GM21423 (cell line): Measurements from ENCODE around the gene DHX57.
"Not testable (repeated sequence)": the region's sequence is repeated elsewhere in the genome, so short reads cannot be mapped to it uniquely, and the experiment has no call there.

Experiments used
- ATAC-seq: cut with Tn5 transposase; IDR thresholded peaks from one replicate; pipeline ENCODE4 v1.9.1; 2021; ENCODE audit warnings: mild to moderate bottlenecking, moderate library complexity; ENCODE audit not compliant: unreplicated experiment

The DHX57 gene

DNA sequence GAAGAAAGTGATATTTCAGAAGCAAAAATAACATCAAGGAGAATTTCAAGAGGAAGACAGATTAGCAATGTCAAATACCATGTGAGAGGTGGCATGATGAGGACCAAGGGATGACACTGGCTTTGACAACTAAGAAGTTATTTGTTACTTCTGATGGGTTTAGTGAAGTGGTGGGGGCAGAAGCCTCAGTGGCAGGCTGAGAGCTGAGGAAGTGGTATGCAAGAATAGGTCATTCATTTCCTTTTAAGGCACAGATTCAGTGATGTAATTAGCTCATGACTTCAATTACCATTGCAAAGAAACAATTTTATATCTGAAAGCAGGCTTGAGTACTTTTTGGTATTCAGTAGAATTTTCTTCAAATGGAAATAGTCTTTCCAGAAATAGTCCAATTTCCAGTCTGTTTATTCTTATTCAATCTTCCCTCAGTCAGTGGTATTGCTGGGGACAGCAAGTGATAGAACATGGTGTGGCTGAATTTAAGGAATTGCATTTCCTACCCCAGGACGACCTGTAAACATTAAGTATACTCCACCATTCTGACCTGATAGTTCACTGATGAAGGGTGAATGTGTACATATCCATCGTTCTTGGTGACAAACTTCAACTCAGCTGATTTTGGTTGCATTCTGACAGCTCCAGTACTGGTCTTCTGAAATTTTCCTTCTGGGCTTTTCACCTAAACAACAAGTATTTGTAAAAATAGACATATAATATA lies 69.6 kb downstream of the DHX57 start:
- no peak for ATAC-seq

DNA sequence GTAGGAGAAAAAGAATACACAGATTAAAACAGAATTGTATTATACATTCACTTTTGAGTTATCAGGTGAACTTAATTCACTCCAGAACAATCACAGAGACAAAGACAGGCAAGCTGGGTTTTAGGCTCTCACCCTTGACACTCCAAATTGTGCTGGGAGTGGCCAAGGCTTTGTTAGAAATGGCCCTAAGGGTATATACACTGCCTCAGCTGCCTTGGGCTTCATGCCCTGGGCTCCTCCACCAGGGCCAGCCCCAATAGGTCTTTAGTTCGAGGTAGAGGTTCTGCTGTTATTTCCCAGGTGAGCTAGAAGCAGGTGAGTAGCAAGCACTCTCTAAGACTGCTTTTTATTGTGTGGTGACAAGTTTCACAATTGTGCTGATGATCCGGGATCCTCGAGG lies 77.8 kb downstream of the DHX57 start:
- ATAC-seq: no peak

DNA sequence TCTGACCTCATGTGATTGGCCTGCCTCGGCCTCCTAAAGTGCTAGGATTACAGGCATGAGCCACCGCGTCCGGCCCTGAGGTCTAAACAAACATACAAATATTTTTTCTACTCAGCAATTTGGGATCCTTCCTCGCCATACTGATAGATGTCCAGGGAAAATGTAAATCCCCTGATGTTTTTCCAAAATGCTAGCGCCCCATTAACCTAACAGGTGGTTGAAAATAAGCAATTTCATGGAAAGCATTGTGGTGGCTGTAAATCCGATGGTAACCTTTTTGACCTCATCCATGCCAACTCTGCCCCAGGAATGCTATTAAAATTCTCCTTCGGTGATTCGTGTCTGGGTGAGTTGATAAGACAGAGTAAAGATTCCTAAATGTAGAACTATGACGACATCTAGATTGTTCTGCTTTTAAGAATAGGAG lies 78.5 kb downstream of the DHX57 start:
- no peak for ATAC-seq

DNA sequence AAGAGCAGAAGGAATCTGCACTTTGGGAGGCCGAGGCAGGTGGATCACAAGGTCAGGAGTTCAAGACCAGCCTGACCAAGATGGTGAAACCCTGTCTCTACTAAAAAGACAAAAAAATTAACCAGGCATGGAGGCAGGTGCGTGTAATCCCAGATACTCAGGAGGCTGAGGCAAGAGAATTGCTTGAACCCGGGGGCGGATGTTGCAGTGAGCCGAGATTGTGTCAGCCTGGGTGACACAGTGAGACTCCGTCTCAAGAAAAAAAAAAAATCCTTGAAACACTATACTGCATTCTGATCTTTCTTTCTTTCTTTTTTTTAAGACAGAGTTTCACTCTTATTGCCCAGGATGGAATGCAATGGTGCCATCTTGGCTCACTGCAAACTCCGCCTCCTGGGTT lies 80.7 kb downstream of the DHX57 start:
- not testable (repeated sequence) for ATAC-seq

DNA sequence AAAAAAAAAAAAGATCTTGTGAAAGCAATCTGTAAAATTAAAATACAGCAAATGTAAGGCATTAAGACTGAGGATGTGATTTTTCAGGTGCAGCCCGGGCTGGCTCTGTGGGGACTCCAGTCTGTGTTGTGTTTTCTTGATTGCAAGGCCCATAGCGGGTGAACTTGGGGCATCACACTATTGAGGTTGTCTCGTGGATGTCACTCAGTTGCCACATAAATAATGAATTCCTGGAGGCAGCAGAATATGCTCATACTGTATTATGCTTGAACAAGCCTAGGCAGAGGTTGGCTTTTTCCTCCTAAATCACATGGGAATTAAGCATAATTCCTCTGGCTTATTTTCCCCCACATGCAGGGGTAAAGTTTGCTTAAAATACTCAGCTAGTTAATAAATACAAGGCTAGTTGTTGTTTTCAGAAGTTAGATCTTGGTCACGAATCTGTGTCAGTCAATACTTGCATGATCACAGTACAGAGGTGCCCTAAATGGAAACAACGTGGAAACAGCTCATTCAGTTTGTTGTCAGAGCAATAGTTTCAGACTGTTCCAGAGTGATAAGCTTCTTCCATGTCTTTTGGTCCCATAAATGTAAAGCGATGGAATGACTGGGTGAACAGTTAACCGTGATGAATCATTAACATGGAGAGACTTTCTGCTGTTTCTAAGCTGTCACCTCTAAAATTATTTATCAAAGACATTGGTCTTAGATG lies 81.3 kb downstream of the DHX57 start:
- ATAC-seq: no peak

DNA sequence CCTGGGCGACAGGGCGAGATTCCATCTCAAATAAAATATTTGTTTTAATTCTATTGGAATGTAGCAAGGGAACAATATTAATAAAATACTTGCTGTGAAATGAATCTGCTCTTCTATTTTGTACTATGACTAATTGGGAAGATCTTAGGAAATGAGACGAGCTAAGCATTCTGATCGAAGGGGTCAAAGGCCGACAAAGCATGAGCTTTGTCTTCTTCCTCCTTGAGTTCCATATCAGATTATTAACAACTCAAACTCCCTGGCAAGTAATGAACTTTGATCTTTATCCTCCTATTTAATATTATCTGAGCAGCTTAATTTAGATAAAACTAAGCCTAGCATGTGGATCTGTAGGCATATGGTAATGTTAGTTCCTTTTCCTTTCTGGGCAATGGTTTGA lies 82.2 kb downstream of the DHX57 start:
- ATAC-seq: no peak

DNA sequence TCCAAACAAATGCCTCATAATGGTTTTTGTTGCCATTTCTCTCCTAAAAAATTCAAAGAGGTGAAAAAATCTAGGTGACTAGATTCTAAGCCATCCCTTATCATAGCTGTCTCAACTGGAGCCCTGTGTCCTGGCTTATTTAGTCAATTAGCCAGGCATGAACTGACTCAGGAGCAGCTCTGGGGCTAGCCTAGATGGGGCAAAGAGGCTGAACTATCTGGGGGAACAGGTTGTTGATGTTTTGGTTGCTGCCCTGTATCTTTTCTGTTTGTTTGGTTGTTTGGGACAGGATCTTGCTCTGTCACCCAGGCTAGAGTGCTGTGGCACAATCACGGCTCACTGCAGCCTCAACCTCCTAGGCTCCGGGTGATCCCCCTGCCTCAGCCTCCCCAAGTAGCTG lies 83.0 kb downstream of the DHX57 start:
- no peak for ATAC-seq

DNA sequence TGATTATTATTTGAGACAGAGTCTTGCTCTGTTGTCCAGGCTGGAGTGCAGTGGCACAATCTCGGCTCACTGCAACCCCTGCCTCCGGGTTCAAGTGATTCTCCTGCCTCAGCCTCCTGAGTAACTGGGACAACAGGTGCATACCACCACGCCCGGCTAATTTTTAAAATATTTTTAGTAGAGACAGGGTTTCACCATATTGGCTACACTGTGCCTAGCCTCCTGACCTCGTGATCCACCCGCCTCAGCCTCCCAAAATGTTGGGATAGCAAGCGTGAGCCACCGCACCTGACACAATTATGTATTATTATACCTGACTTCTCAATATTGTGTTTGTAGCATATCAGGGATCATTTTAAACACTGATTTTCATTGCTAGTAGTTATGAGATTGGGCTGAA lies 83.4 kb downstream of the DHX57 start:
- not testable (repeated sequence) for ATAC-seq

DNA sequence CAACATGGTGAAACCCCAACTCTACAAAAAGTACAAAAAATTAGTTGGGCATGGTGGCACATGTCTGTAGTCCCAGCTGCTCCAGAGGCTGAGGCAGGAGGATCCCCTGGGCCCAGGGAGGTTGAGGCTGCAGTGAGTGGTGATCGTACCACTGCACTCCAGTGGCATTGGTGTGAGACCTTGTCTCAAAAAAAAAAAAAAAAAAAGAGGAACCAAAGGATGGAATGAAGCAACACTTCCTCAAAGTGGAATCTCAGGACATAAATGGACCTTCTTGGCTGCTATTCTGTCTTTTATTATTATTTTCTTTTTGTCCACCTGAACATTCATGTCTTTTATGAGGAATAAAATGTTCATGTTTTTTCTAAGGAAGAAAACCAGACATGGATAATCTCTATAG lies 84.0 kb downstream of the DHX57 start:
- no peak for ATAC-seq

DNA sequence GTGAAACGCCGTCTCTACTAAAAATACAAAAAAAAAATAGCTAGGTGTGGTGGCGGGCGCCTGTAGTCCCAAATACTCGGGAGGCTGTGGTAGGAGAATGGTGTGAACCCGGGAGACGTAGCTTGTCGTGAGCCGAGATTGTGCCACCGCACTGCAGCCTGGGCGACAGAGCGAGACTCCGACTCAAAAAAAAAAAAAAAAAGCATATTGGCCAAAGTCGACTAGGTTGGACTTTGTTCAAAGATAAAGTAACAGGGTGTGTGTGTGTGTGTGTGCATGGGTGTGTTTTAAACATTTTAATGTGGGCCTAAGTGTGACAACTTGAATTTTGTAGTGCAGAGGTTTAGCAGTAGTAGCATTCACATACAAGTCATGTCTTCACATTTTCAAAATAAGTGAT lies 86.0 kb downstream of the DHX57 start:
- no peak for ATAC-seq

DNA sequence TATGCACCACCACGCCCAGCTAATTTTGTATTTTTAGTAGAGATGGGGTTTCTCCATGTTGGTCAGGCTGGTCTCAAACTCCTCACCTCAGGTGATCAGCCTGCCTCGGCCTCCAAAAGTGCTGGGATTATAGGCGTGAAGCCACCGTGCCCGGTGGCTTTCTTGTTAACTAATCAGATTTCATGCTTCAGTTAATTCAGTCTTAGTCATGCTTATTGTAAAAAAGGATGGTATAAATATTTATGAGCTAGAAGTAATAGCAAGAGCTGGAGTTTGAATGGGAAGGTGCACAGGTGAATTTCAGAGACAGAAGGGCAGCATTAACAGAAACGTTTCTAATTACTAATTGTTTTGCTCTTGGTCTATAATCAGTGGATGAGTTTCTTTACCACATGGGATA lies 87.4 kb downstream of the DHX57 start:
- no peak for ATAC-seq

DNA sequence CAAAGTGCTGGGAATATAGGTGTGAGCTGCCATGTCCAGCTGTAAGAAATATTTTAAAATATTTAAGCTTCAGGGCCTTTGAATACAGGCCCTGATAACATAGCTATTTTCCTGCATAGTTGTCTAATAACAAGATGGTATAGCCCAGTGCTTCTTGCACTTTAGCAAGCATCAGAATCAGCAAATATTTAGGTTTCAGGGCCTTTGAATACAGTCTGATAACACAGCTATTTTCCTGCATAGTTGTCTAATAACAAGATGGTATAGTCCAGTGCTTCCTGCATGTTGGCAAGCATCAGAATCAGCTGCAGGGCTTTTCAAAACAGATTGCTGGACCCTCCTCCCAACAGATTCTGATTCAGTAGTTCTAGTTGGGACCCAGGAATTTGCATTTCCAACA lies 92.1 kb downstream of the DHX57 start:
- no peak for ATAC-seq

DNA sequence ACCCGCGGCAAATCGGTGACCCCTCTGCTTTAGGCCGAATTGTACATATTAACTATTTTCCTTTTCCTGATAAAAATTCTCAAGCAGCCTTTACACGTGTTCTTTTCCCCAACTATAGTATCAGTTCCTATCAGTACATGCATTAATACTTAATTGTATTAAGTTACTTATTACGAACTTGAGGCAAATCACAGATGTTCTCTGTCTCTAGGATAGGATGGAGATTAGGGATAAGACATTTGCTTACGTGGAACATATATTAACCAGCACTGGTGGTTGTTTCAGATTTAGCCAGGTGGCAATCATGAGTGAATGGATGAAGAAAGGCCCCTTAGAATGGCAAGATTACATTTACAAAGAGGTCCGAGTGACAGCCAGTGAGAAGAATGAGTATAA lies 97.0 kb downstream of the DHX57 start:
- ATAC-seq: no peak

DNA sequence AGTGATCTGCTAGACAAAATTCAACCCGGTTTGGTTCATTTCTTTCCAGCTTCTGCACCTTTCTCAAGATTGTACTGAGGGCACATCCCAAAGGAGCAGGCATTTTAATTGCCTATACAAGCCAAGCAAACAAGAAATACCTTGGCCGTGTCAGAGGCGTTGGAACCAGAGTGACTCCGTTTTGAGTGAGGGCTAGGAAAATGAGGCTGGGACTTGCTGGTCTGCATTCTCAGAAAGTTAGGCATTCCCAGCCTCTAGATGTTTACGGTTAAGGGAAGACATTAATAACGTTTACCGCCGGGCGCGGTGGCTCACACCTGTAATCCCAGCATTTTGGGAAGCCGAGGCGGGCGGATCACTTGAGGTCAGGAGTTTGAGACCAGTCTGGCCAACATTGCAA lies 99.2 kb downstream of the DHX57 start:
- no peak for ATAC-seq

DNA sequence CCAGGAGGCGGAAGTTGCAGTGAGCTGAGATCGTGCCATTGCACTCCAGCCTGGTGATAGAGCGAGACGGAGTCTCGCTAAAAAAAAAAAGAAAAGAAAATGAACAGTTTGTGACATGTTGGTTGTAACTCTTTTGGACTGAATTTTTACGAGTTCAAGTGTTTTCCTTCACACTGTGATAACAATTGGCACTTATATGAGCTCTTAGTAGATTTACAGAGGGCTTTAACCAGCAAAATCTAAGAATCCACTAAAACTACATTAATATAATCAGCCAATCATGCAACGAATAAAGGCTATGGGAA lies 99.9 kb downstream of the DHX57 start:
- ATAC-seq: no peak

DNA sequence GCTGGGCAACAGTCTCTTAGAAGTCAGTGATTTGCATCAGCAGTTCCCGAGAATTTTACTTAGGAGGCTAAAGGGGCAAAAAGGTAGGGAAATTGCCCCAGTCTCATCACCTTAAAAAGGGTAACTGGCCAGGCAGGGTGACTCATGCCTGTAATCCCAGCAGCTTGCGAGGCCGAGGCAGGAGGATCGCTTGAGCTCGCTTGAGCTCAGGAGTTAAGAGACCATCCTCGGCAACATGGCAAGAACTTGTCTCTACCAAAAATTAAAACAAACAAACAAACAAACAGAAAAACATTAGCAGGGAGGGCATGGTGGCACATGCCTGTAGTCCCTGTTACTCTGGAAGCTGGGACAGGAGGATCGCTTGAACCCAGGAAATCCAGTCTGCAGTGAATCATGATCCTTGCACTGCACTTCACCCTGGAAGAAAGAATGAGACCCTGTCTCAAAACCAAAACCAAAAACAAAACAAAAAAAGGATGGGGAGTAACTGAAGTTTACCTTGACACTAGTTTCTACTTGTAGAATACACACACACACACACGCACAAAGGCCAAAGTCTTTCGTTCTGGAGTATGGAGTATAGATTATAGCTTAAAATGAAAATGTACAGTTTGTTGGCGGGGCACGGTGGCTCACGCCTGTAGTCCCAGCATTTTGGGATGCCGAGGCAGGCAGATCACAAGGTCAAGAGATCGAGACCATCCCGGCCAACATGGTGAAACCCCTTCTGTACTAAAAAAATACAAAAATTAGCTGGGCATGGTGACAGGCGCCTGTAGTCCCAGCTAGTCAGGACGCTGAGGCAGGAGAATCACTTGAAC lies 100.4 kb downstream of the DHX57 start:
- ATAC-seq: no peak

DNA sequence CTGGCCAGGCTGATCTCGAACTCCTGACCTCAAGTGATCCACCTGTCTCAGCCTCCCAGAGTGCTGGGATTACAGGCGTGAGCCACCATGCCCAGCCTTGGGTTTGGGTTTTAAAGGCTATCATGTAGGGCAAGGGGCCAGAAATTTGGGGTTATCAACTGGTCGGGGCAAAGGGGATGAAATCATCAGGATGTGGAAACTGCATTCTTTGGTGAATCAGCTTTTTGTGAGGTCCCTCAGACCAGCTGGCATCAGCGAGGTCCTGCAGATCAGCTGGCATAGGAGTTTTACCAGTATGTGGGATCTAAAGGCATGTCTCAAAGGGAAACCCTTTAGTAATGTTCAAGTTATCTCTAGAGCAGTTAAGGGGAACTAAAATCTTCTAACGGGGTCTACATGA lies 104.1 kb downstream of the DHX57 start:
- ATAC-seq: no peak

DNA sequence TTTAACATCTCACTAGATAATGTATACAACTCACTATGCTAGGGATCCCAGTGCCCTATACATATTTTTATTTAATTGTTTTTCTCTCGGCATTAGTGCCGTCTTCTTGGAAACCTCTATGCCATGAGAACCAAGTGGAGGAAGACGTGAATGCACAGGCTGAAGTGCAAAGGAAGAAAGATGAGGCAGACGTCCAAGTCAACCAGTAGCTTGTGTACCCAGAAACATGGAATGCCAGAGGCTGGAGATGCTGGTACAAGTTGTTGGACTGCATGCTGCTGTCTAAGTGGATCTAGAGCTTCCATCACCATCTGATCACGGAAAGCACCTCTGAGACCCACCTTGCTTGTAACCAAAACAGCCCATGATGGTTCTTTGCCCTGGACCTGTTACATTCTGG lies 110.2 kb downstream of the DHX57 start:
- no peak for ATAC-seq

DNA sequence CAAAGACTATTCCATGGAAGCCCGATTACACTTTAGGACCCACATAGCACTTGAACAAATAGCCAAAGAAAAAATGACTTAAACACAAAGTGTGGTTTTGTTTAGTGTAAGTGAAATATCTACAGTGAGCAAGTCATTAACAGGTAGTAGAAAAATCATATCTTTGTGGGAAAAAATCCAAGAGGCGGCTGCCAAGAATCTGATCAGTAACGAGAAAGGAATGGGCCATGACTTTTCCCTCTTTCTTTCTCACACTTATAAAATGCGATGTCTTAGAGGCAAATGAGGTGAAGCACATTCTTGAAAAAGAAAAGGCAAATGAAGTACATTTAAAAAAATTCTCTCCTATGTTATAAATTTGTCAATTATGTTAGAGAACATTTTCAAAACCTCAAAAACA lies 110.6 kb downstream of the DHX57 start:
- no peak for ATAC-seq

DNA sequence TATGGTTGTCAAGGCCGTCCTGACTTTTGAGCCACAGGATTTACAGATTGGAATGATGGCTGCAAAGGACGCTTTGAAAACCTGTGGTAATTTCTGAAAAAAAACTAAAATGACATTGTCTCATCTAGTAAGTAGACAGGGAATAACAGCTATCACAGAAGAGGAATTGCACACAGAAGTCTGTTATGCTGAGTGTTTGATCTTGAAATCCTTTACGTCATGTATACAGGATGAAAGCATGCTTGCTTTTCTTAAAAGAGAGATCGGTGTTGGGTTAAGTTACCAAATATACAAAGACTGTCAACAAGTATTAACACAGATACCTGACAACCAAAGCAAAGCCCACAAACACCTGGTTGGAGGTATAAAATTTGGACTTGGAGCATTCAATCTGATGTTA lies 112.0 kb downstream of the DHX57 start:
- ATAC-seq: no peak

DNA sequence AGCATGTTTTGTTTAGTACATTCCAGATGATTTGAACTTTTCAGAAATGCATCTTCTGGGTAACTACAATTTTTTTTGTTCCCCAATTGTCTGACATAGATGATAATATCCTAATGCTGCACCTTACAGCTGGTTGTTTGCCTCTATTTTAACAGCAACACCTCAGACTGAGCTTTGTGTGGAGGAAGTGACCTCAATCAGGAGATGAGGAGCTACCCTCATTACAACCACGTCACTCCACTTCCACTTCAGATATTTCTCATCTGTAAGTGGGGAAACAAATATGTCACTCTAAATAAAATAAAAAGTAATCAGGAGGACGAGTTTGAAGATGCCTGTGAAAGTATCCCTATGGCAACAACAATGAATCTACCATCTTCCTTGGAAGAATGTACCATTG lies 112.5 kb downstream of the DHX57 start:
- ATAC-seq: no peak

DNA sequence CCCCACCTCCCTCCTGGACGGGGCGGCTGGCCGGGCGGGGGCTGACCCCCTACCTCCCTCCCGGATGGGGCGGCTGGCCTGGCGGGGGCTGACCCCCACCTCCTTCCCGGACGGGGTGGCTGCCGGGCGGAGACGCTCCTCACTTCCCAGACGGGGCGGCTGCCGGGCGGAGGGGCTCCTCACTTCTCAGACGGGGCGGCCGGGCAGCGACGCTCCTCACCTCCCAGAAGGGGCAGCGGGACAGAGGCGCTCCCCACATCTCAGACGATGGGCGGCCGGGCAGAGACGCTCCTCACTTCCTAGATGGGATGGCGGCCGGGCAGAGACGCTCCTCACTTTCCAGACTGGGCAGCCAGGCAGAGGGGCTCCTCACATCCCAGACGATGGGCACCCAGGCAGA lies 119.8 kb downstream of the DHX57 start:
- not testable (repeated sequence) for ATAC-seq
